ENCODE results near the gene PVRIG.

DNA sequence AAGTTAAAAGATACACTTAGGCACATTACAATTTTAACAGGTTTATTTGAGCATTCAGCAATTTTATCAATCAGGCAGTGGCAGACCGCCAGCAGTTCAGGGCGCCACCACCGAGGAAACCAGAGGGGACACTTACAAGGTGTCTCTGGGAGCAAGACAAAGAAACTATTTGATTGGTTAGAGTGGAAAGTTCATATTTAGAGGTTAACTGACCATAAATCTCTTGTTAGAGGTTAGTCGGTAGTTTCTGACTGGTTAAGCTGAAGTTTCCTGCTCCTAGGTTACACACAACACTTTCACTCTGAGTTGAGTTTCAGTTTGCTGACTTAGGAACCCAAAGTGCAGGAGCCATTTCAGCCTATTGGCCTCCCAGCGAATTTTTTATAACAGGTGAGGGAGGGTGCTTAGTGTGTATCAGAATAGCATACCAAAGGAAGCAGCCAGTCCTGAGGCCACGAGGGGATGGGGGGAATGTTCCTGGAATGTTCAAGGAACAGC, 10.8 kb upstream of the PVRIG start:
- TF ChIP-seq, protein P1, sequence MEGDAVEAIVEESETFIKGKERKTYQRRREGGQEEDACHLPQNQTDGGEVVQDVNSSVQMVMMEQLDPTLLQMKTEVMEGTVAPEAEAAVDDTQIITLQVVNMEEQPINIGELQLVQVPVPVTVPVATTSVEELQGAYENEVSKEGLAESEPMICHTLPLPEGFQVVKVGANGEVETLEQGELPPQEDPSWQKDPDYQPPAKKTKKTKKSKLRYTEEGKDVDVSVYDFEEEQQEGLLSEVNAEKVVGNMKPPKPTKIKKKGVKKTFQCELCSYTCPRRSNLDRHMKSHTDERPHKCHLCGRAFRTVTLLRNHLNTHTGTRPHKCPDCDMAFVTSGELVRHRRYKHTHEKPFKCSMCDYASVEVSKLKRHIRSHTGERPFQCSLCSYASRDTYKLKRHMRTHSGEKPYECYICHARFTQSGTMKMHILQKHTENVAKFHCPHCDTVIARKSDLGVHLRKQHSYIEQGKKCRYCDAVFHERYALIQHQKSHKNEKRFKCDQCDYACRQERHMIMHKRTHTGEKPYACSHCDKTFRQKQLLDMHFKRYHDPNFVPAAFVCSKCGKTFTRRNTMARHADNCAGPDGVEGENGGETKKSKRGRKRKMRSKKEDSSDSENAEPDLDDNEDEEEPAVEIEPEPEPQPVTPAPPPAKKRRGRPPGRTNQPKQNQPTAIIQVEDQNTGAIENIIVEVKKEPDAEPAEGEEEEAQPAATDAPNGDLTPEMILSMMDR (IDR thresholded peaks at IDR 0.05; ENCODE audit: insufficient read depth, low read depth, low read length) = no peak
- no peak for TF ChIP-seq EZH2 (IDR thresholded peaks at IDR 0.05; ENCODE audit: insufficient read depth, low read length)

Measured in astrocyte (in vitro differentiated cells and primary cell).